ENCODE results near the gene PTGES2.

PTGES2 gene

GRCh38 chr9:128153060-128153946, 25.8 kb upstream of the PTGES2 start:
- DNase-seq (ENCODE audit: low read depth in 2 of 2) = no peak

- no peak for DNase-seq (ENCODE audit: low read depth in 2 of 2)
Observed at GRCh38 chr9:128152133-128153059, 24.9 kb upstream of the PTGES2 start.

GRCh38 chr9:128151309-128152132, 24.0 kb upstream of the PTGES2 start:
- no peak for DNase-seq (ENCODE audit: low read depth in 2 of 2)

- DNase-seq (ENCODE audit: low read depth in 2 of 2) = no peak
Observed at GRCh38 chr9:128150594-128151308, 23.2 kb upstream of the PTGES2 start.

DNA sequence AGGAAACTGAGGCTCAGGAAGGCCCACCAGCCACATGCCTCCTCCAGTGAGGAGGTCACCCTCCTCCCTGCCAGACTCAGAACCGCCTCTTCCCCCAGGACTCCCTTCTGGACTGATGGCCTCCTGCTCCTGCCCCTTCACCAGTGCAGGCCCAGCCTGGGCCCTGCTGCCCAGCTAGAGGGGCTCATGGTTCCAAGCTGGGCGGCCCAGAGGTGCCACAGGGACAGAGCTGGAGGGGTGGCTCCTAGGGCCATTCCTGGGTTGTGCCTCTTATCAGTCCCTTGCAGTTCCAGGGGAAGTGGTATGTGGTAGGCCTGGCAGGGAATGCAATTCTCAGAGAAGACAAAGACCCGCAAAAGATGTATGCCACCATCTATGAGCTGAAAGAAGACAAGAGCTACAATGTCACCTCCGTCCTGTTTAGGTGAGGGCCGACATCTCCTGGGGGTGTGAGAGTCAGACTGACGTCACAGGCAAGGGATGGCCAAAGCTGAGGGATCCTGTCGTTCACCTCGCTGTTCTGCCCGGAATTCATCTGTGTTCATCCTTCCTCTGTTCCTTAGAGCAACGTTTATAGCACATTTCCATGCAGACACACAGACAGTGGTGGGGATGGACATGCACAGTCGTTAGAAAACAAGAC, 22.5 kb upstream of the PTGES2 start:
- no peak for DNase-seq (ENCODE audit: low read depth in 2 of 2)

DNA sequence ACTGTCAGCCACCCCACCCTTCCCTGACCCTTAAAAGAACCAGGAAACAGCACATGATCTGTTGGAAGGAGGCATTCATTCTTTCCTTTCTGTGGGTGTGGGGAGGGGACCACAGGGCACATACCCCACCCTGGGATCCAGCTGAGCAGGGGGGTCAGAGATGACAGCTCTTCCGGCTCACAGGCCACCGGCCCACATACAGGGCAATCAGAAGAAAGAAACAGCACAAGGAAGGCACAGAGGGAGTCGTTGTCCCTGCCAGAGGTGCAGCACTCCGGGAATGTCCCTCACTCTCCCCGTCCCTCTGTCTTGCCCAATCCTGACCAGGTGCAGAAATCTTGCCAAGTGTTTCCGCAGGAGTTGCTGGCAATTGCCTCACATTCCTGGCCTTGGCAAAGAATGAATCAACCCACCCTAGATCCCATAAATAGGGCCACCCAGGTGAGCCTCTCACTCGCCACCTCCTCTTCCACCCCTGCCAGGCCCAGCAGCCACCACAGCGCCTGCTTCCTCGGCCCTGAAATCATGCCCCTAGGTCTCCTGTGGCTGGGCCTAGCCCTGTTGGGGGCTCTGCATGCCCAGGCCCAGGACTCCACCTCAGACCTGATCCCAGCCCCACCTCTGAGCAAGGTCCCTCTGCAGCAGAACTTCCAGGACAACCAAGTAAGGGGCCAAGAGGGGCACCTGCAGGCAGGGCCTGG, 21.6 kb upstream of the PTGES2 start, which contains the start of gene LCN2:
Gene LCN2, plus strand, starts transcription at position 453 of the 701 bp plus-strand sequence. Its CDS starts 73 bp downstream, at position 526.
- no peak for DNase-seq (ENCODE audit: low read depth in 2 of 2)

DNA sequence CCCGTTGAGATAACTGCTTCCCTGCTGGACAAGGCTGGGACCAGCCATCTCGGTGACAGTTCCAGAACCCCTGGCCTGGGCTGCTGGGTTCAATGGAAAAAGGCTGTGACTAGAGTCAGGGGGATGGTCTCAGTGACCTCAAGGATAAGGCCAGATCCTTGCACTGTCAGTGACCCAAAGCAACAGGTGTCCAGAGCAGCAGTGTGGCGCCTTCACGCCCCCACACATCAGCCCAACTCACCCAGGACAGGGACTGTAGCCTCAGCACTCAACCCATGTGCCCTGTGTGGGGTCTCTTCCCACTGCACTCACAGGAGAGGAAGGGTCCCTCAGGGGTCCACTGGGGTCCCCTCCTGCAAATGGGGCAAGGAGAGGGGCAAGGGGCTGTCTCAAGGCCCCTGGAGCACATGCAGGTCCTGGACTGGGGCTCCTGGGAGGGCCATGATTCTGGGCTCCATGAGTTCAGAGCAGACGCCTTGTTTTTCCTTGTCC, 21.0 kb upstream of the PTGES2 start:
- DNase-seq (ENCODE audit: low read depth in 2 of 2) = no peak

GRCh38 chr9:128146591-128147120, 19.1 kb upstream of the PTGES2 start:
- no peak for DNase-seq (ENCODE audit: low read depth in 2 of 2)

DNA sequence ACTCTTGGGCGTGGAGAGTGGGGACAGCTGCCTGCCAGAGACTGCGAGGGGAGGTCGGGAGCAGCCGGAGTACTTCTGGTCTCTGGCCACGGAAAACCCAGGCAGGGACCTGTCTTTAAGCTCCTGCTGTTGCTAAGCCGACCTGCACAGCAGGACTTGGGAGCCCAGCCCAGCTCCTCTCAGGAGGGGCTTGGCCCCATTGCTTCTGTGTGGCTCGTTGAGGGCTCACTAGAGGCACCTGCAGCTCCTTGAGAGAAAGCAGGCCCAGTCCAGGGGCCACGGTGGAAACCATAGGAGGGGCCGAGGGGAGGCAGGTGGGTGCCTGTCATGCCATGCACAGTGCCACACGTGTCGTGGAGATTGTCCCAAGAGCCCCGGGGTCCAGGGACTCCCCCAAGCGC, 18.4 kb upstream of the PTGES2 start:
- DNase-seq (ENCODE audit: low read depth in 2 of 2) = no peak

- no peak for DNase-seq (ENCODE audit: low read depth in 2 of 2)
Observed at GRCh38 chr9:128145536-128145935, 18.0 kb upstream of the PTGES2 start.

GRCh38 chr9:128144239-128145181, 17.0 kb upstream of the PTGES2 start:
- DNase-seq (ENCODE audit: low read depth in 2 of 2) = no peak

DNA sequence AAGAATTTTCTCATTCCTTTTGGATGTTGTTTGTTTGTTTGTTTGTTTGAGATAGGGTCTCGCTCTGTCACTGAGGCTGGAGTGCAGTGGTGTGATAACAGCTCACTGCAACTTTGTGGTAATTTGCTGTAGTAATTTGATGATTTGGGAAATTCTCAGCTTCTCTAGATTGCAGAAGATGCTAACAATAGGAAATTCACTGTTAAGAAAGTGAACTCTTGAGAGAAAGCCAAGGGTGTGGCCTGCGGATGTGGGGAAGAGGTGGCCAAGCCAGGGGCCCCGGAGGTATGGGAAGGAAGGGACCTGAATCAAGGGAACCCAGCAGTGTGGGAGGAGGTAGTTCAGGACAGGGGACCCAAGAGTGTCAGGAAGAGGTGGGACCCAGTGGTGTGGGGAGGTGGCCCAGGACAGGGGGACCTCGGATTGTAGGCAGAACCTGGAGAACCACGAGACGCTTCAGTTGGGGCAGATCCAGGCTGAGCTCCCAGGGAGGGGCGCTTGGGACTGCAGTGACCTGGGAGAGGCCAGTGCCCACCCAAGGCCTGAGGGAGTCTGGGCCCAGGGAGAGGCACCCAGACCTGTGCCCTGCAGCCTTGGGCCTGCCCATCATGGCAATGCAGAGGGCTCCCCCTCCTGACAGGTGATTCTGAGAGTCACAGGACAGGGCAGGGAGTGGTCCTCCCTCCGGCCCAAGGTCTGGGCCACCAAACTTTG, 16.2 kb upstream of the PTGES2 start:
- no peak for DNase-seq (ENCODE audit: low read depth in 2 of 2)

GRCh38 chr9:128142596-128142995, 15.1 kb upstream of the PTGES2 start:
- no peak for DNase-seq (ENCODE audit: low read depth in 2 of 2)

DNA sequence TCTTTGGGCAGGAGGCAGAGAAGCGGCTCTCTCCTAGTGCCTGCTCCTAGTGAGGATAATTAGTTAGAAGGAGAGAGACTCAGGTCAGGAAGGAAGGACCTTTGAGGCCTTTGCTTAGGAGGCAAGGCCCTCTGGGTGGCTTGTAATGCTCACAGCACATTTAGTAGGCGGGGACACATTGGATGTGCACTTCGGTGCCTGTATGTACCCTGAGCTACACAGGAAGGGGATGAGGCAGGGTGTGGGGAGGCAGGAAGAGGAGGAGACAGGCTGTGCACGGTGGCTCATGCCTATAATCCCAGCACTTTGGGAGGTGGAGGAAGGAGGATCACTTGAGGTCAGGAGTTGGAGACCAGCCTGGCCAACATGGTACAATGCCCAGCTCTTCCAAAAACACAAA, 14.5 kb upstream of the PTGES2 start:
- DNase-seq (ENCODE audit: low read depth in 2 of 2) = no peak

- no peak for DNase-seq (ENCODE audit: low read depth in 2 of 2)
Observed at GRCh38 chr9:128141604-128142003, 14.1 kb upstream of the PTGES2 start.

DNA sequence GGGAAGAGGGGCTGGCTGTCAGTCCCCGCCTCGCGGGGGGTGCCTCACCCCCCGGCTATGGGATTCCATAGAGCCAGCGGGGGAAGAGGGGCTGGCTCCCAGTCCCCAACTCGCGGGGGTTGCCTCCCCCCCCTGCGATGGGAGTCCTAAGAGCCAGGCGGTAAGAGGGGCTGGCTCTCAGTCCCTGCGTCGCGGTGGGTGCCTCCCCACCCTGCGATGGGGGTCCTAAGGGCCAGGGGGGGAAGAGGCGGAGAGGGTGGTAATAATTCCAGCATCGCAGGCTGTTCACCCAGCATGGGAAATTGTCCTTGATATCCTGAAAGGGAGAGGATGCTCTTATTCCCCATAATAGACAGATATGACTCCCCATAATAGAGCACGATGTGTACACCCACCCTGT, 12.1 kb upstream of the PTGES2 start:
- no peak for DNase-seq (ENCODE audit: low read depth in 2 of 2)

DNA sequence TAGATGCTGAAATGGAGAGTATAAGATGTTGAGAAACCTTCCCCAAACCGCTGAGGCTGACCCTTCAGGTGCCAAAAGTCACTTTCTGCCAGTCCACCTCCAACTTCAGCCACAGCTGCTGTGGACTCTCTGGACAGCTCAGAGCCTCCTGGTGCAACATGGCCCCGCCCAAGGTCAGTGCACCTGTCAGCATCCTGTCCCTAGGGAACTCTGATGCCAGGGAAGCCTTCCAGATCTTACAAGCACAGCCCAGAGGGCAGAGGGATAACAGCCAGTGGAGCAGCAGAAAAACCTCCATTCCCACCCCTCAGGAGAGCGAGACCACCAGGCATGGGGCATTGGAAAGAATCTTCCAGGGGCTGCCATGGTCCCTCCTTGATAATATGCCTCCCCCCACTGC, 10.5 kb upstream of the PTGES2 start:
- DNase-seq (ENCODE audit: low read depth in 2 of 2) = no peak

Measured in stimulated activated CD4-positive, alpha-beta T cell treated with anti-CD3 and anti-CD28 coated beads, Interleukin-1b, Interleukin-23, amount 100 ng/mL, for 4 hours (primary cell).